ENCODE results near the gene BRPF3. TPM values are rescaled to one million over a fixed set of nuclear protein-coding genes. Genes with fewer than 3 reads are reported as not detected.

The BRPF3 gene
- polyA plus RNA-seq, 3 donors, result 1.1 to 9.2 (median 1.3) TPM

DNA sequence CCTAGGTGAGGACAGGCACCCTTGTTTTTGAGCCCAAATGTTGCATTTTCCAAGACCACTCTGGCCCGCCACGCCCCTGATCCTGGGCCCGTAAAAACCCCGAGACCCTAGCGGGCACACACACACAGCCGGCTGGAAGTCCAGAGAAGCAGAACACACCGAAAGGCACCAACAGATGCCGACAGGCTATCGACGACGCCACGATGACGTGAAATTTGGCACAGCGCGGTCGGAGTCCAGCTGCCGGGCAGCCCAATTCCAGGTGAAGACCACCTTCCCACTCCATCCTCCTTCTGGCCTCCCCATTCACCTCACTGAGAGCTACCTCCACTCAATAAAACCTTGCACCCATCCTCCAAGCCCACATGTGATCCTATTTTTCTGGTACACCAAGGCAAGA lies 39.3 kb downstream of the BRPF3 start:
- H2AFZ ChIP-seq (ENCODE audit: insufficient read depth, low read depth, low read length, poor library complexity, severe bottlenecking), result no peak overlapping the region
- H3K79me2 ChIP-seq (ENCODE audit: insufficient read depth, low read length), result no peaks in the 10 kb centered on the region
- peaks cover 0 to 2% (median 0%) of the 10 kb centered on the region in 7 donors for H3K9me3 Mint-ChIP-seq
- peaks cover 25% of the 10 kb centered on the region for H3K4me1 Mint-ChIP-seq
- no peaks in the 10 kb centered on the region for H4K20me1 ChIP-seq (ENCODE audit: insufficient read depth, low read length)
- 96% methylated on average over 17 of the region's 17 CpGs for WGBS (ENCODE audit: insufficient coverage)
- peaks cover 23 to 37% of the 10 kb centered on the region in 2 donors for H3K36me3 Mint-ChIP-seq
- no peaks in the 10 kb centered on the region for H3K9me3 ChIP-seq (replicated peaks in 1 of 2; ENCODE audit: control insufficient read depth in 1 of 2, insufficient read depth in 1 of 2, low read length in 2 of 2)
- H3K4me3 Mint-ChIP-seq, result no peak overlapping the region
- peaks cover 7 to 20% of the 10 kb centered on the region in 2 donors for H3K36me3 ChIP-seq (replicated peaks in 1 of 2; ENCODE audit: control insufficient read depth in 1 of 2, insufficient read depth in 2 of 2, low read length in 2 of 2)
- peak overlapping the region in 3 of 7 donors; percentile 41 to 51 (median 48) for H3K27ac Mint-ChIP-seq
- H3K4me3 ChIP-seq (replicated peaks in 1 of 3; ENCODE audit: low read depth in 2 of 3, low read length in 3 of 3), result no peak overlapping the region
- H3K27me3 ChIP-seq (ENCODE audit: control insufficient read depth in 2 of 2, insufficient read depth in 2 of 2, low read length in 2 of 2), result no peaks in the 10 kb centered on the region
- no peak for DNase-seq
- H3K4me2 ChIP-seq (replicated peaks; ENCODE audit: extremely low read depth, low read length, poor library complexity, severe bottlenecking), result no peak overlapping the region
- intact Hi-C loops (cut with micrococcal nuclease), result no loop called here
- H3K4me1 ChIP-seq (ENCODE audit: control insufficient read depth in 1 of 2, insufficient read depth in 2 of 2, low read length in 2 of 2), result peaks cover 22 to 25% of the 10 kb centered on the region in 2 donors
- no peak overlapping the region for H3K27ac ChIP-seq (ENCODE audit: low read depth in 1 of 2, low read length in 2 of 2)
- TF ChIP-seq, protein P1, sequence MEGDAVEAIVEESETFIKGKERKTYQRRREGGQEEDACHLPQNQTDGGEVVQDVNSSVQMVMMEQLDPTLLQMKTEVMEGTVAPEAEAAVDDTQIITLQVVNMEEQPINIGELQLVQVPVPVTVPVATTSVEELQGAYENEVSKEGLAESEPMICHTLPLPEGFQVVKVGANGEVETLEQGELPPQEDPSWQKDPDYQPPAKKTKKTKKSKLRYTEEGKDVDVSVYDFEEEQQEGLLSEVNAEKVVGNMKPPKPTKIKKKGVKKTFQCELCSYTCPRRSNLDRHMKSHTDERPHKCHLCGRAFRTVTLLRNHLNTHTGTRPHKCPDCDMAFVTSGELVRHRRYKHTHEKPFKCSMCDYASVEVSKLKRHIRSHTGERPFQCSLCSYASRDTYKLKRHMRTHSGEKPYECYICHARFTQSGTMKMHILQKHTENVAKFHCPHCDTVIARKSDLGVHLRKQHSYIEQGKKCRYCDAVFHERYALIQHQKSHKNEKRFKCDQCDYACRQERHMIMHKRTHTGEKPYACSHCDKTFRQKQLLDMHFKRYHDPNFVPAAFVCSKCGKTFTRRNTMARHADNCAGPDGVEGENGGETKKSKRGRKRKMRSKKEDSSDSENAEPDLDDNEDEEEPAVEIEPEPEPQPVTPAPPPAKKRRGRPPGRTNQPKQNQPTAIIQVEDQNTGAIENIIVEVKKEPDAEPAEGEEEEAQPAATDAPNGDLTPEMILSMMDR (IDR thresholded peaks at IDR 0.05), result no peak
- H3K27me3 Mint-ChIP-seq (ENCODE audit: low read depth in 3 of 3), result peaks cover 0 to 1% (median 0%) of the 10 kb centered on the region in 3 donors
- H3K9ac ChIP-seq (ENCODE audit: insufficient read depth, low read length, poor library complexity, severe bottlenecking), result no peak overlapping the region

- no peak overlapping the region for H3K4me2 ChIP-seq (replicated peaks; ENCODE audit: extremely low read depth, low read length, poor library complexity, severe bottlenecking)
- peak overlapping the region in 1 of 7 donors; percentile 50 for H3K27ac Mint-ChIP-seq
- H3K36me3 Mint-ChIP-seq, result peaks cover 4 to 7% of the 10 kb centered on the region in 2 donors
- intact Hi-C loops (cut with micrococcal nuclease), result no loop called here
- no peak for DNase-seq
- TF ChIP-seq, protein P1 (IDR thresholded peaks at IDR 0.05), result no peak
- no peaks in the 10 kb centered on the region for H3K9me3 ChIP-seq (replicated peaks in 1 of 2; ENCODE audit: control insufficient read depth in 1 of 2, insufficient read depth in 1 of 2, low read length in 2 of 2)
- H3K4me3 ChIP-seq (replicated peaks in 1 of 3; ENCODE audit: low read depth in 2 of 3, low read length in 3 of 3), result no peak overlapping the region
- peaks cover 36 to 46% of the 10 kb centered on the region in 2 donors for H3K4me1 ChIP-seq (ENCODE audit: control insufficient read depth in 1 of 2, insufficient read depth in 2 of 2, low read length in 2 of 2)
- H3K4me3 Mint-ChIP-seq, result no peak overlapping the region
- 96% methylated on average over 5 of the region's 5 CpGs for WGBS (ENCODE audit: insufficient coverage)
- peaks cover 0 to 7% (median 5%) of the 10 kb centered on the region in 3 donors for H3K27me3 Mint-ChIP-seq (ENCODE audit: low read depth in 3 of 3)
- H4K20me1 ChIP-seq (ENCODE audit: insufficient read depth, low read length), result no peaks in the 10 kb centered on the region
- no peak overlapping the region for H2AFZ ChIP-seq (ENCODE audit: insufficient read depth, low read depth, low read length, poor library complexity, severe bottlenecking)
- H3K9ac ChIP-seq (ENCODE audit: insufficient read depth, low read length, poor library complexity, severe bottlenecking), result no peak overlapping the region
- H3K79me2 ChIP-seq (ENCODE audit: insufficient read depth, low read length), result no peaks in the 10 kb centered on the region
- peaks cover 46% of the 10 kb centered on the region for H3K4me1 Mint-ChIP-seq
- H3K9me3 Mint-ChIP-seq, result peaks cover 0 to 2% (median 0%) of the 10 kb centered on the region in 7 donors
- H3K27me3 ChIP-seq (ENCODE audit: control insufficient read depth in 2 of 2, insufficient read depth in 2 of 2, low read length in 2 of 2), result no peaks in the 10 kb centered on the region
- no peaks in the 10 kb centered on the region for H3K36me3 ChIP-seq (replicated peaks in 1 of 2; ENCODE audit: control insufficient read depth in 1 of 2, insufficient read depth in 2 of 2, low read length in 2 of 2)
- no peak overlapping the region for H3K27ac ChIP-seq (ENCODE audit: low read depth in 1 of 2, low read length in 2 of 2)
Measured at GRCh38 chr6:36239774-36240173, 43.2 kb downstream of the BRPF3 start.

All from CD14-positive monocyte (primary cell).